Measurements from ENCODE around the gene GADD45A.

GADD45A gene

GRCh38 chr1:67700692-67701410, 15.8 kb downstream of the GADD45A start (continued):
- no peak for TF ChIP-seq PRDM2 (tag by site-specific recombination; IDR thresholded peaks at IDR 0.05; ENCODE audit: borderline replicate concordance)
- peak; percentile 98 for TF ChIP-seq ZBTB21 (tag by site-specific recombination; IDR thresholded peaks at IDR 0.05)
- no peak for TF ChIP-seq ZNF221 (tag by site-specific recombination; IDR thresholded peaks at IDR 0.05; ENCODE audit: borderline replicate concordance)
- TF ChIP-seq MYNN (tag by site-specific recombination; IDR thresholded peaks at IDR 0.05; ENCODE audit: borderline replicate concordance), result no peak
- no peak for TF ChIP-seq ZNF350 (tag by site-specific recombination; IDR thresholded peaks at IDR 0.05)
- no peak for TF ChIP-seq GLI4 (tag by site-specific recombination; IDR thresholded peaks at IDR 0.05)
- peak; percentile 85 for TF ChIP-seq ZNF692 (tag by site-specific recombination; IDR thresholded peaks at IDR 0.05)
- no peak for TF ChIP-seq SETDB1 (IDR thresholded peaks at IDR 0.05; ENCODE audit: insufficient read length, low read length)
- no peak for TF ChIP-seq RBAK (tag by site-specific recombination; IDR thresholded peaks at IDR 0.05)
- peak; percentile 68; the same call in 1 of the 2 replicates for TF ChIP-seq TRIM28 (IDR thresholded peaks at IDR 0.05; ENCODE audit: borderline replicate concordance, low read length)
- TF ChIP-seq BCL6B (tag by site-specific recombination; IDR thresholded peaks at IDR 0.05), result no peak
- TF ChIP-seq ZNF398 (tag by site-specific recombination; IDR thresholded peaks at IDR 0.05), result peak; percentile 96
- peak; percentile 65 for TF ChIP-seq ZFHX2 (tag by site-specific recombination; conservative IDR thresholded peaks at IDR 0.05)
- TF ChIP-seq ZNF785 (tag by site-specific recombination; IDR thresholded peaks at IDR 0.05), result no peak
- TF ChIP-seq ZNF175 (tag by site-specific recombination; IDR thresholded peaks at IDR 0.05), result no peak
- TF ChIP-seq ZBTB10 (tag by site-specific recombination; IDR thresholded peaks at IDR 0.05), result peak; percentile 49; the same call in 1 of the 2 replicates
- TF ChIP-seq ELK4 (IDR thresholded peaks at IDR 0.05; ENCODE audit: borderline replicate concordance, low read depth, low read length), result no peak
- TF ChIP-seq SALL2 (tag by site-specific recombination; IDR thresholded peaks at IDR 0.05; ENCODE audit: borderline replicate concordance), result no peak
- TF ChIP-seq GLIS1 (tag by site-specific recombination; IDR thresholded peaks at IDR 0.05), result peak; percentile 96
- TF ChIP-seq ZSCAN16 (tag by site-specific recombination; IDR thresholded peaks at IDR 0.05), result no peak
- TF ChIP-seq ZXDB (tag by site-specific recombination; IDR thresholded peaks at IDR 0.05), result peak; percentile 95
- TF ChIP-seq ZNF133 (tag by site-specific recombination; IDR thresholded peaks at IDR 0.05), result no peak
- no peak for TF ChIP-seq ZNF544 (tag by site-specific recombination; IDR thresholded peaks at IDR 0.05)
- TF ChIP-seq ZFP69B (tag by site-specific recombination; IDR thresholded peaks at IDR 0.05), result no peak
